Measurements from ENCODE around the gene FAN1.

DNA sequence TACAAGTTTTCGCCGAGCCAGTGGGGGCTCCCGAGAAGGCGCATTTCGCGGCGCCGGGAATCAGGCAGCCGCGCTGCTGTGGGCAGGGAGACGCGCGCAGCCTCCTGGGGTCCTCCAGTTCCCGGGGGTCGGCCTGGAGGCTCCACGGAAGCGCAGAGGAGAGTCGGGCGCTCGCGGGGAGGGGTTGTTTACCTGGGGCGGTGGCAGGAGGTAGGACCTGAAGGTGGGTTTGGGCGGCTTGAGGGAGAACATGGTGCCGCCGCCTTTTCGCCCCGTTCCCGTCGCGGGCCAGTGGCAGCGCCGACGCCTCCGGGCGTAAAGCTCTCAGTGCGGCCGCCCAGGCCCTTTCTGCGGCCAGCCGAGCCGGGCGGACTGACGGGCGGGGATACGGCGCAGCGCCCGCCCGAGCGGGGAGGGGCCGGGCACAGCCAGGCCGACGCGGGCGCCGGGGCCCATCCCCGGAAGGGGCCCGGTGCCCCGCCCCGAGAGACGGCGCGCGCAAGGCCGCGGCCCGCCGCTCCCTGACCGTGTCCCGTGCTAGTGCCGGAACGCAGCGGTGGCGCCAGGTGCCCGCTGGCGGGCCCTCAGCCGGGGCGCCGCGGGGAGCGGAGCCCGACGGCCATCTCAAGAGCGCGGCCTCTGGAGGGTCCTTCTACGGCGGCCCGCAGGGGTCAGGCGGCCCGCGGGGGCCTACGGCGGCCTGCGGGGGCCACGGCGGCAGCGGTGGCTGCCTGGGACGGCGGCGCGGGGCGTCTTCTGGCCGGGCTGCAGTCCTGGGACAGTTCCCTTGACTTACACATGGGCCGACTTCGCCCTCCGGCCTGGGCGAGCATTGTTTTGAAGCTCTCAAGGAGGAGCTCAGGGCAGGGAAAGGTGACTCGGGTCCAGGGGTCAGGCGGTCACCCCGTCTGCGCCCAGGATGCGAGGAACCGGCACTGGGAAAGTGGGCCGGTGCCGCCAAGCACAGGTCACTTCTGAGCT lies 87.8 kb downstream of the FAN1 start, which contains the start of gene MTMR10:
- TF ChIP-seq, protein P1, sequence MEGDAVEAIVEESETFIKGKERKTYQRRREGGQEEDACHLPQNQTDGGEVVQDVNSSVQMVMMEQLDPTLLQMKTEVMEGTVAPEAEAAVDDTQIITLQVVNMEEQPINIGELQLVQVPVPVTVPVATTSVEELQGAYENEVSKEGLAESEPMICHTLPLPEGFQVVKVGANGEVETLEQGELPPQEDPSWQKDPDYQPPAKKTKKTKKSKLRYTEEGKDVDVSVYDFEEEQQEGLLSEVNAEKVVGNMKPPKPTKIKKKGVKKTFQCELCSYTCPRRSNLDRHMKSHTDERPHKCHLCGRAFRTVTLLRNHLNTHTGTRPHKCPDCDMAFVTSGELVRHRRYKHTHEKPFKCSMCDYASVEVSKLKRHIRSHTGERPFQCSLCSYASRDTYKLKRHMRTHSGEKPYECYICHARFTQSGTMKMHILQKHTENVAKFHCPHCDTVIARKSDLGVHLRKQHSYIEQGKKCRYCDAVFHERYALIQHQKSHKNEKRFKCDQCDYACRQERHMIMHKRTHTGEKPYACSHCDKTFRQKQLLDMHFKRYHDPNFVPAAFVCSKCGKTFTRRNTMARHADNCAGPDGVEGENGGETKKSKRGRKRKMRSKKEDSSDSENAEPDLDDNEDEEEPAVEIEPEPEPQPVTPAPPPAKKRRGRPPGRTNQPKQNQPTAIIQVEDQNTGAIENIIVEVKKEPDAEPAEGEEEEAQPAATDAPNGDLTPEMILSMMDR (conservative IDR thresholded peaks at IDR 0.05), result no peak
- no peak for TF ChIP-seq EZH2 (IDR thresholded peaks at IDR 0.05; ENCODE audit: low read depth)

Data from PC-9 (cell line).